Colon (tissue), 2 donors: Measurements from ENCODE around the gene ADH7.
"Not testable (repeated sequence)": the region's sequence is repeated elsewhere in the genome, so short reads cannot be mapped to it uniquely, and the experiment has no call there.

Experiments used
- FAIRE-seq: peaks from 2 replicates; lab custom pipeline; 2012; peaks lifted over from hg19 to GRCh38; lab: Jason Lieb, UNC
- donor health status: control.
- donor health status: control.

ADH7 gene

DNA sequence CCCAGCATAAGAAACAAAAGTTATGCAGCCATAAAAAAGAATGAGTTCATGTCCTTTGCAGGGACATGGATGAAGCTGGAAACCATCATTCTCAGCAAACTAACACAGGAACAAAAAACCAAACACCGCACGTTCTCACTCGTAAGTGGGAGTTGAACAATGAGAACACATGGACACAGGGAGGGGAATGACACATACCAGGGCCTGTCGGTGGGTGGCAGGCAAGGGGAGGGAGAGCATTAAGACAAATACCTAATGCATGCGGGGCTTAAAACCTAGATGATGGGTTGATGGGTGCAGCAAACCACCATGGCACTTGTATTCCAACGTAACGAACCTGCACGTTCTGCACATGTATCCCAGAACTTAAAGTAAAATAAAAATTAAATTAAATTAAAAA lies 19.4 kb downstream of the ADH7 start:
- FAIRE-seq: not testable (repeated sequence)

GRCh38 chr4:99414902-99415301 lies 20.2 kb downstream of the ADH7 start:
- FAIRE-seq: not testable (repeated sequence)

- FAIRE-seq: peak; percentile 70
Measured at GRCh38 chr4:99414401-99414800, 20.7 kb downstream of the ADH7 start.

DNA sequence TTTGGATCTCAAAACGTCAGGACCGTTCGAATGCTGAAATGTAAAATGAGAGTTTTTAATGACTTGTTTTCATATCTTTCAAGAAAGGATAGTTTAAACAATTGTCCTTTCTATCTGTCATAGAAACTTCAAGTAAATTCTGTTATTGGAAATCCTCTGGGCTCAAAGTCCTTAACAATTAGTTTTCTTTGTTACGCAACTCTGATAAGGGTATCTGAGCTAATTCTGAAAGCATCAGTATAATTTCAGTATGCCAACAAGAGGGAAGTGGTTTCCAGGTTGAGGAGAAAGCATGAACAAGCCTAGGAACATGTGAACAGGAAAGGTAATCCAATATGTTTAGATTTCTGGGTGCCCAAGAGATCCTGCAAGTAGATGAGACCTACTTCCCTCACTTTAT lies 22.0 kb downstream of the ADH7 start:
- FAIRE-seq: no peak

DNA sequence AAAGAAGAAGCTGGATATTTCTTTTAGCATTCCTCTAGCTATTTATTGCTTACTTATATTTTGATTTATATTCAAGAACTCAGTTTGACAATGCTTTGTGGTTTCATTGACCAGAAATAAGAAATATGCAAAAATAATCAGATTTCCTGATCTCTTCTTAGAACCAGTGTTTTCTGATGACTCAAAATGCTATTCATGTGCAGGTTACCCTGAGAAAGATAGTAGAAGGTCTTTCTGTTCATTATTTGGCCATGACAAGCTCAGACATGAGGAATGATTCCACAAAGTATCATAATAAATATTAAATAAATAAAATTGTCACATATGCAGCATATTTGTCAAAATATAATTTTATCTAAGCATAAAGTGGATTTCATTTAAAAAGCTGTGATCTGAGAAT lies 24.1 kb downstream of the ADH7 start:
- FAIRE-seq: no peak

DNA sequence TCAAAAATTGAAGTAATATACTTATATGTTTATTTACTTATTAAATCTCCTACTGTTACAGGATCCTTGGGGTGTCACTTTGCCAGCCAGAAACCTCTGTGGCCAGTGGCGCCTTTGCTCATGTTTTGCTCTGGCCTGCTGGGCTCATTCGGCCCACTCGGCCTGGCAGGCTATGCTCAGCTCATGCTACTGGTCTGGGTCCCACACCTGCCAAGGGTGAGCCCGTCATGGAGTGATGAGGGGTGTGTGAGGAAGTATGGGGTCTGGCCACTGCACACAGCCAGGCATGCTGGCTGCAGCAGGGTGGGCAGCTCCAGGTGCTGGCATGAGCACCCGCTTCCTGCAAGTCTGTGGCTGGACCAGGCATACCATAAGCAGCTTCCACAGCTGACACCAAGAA lies 25.1 kb downstream of the ADH7 start:
- no peak for FAIRE-seq

DNA sequence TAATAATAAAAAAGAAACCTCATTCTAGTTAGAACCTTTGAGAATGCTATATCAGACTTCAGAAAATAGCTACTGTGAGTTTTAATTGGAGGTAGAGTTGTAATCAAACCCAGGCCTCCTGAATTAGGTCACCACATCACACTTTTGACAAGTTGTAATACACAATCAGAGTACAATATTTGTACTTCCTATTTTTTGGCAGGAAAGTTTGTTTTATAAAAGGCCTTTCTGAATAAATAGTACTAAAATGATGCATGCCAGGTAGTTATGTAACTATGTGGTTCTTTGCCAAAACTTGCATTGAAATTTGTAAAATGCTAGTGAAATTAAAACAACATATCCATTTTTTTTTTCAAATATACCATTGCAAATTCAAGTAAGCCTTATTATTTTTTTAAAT lies 26.8 kb downstream of the ADH7 start:
- no peak for FAIRE-seq

DNA sequence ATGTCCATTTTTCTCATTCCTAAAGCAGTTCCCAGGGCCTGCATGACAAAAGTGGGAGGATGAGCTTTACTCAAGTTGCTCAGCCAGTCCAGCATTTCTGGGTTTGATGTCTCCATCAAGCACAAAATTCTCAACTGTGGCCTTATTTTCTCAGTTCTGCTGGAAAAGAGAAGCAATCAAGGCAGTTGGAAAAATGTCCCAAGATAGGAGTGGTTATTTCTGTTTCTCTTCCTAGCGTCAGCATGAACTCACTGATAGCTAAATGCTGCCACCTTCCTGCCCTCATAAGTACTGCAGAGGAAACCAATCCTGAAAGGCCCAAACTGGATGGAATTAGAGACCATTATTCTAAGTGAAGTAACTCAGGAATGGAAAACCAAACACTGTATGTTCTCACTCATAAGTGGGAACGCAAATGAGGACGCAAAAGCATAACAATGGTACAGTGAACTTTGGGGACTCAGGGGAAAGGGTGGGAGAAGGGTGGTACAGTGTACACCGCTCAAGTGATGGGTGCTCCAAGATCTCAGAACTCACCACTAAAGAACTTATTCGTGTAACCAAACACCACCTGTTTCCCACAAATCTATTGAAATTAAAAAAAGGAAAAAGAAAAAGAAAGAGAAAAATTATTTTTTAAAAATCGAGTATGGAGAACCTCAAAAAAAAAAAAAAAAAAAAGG lies 29.6 kb downstream of the ADH7 start:
- no peak for FAIRE-seq

GRCh38 chr4:99404595-99405287 lies 30.4 kb downstream of the ADH7 start:
- FAIRE-seq: no peak

DNA sequence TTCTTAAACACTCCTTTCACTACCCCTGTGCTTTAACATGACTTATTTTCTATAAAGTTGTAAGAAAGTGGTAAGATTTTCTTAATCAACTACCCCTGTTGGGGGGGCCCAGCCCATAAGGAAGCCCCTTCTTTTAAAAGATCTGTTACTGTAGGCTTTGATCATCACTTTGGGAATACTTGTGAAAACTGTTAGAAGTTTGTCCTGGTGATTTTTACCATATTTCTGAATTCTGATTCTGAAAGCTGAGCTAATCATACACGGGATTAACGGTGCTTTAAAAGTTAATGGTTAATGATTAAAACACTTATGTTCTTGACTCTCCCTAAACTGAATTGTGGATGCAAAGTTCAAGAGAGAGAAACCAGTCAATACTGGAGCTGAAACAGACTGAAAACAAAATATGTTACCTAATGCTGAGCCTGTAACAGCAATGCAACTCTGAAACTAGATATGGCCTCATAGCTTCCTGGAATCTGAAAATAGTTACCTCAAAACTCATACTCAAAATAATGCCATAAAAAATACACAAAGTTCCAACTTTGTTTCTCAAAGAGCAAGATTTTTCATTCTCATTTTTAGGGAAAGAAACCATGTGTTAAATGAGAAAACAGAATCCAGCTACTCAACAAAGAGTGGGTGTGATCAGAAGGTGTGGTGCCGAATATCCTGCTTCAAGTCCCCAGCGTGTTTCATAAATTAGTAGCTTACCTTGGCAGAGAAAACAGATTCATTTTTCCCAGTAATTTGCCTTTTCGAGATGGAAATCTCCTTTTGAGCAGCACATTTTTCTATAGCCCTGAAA lies 31.6 kb downstream of the ADH7 start:
- FAIRE-seq: peak; percentile 47

DNA sequence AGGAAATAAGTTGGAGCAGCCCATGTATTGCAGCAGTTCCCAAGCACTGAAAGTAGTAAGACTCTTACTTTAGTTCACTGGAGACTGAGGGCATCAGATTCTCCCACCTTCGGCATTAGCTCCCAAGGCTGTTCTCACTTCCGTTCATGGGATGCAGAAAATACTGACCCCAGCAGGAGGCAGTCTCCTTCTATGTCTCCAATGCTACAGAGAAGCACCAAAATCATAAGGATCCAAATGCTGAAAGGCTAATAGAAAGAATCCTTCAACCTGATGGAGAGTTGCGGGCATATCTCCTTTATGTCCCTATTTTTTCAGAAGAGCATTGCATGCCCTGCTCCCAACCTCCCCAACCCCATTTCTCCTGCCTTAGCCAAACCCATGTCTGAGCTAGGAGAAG lies 32.4 kb downstream of the ADH7 start:
- no peak for FAIRE-seq

DNA sequence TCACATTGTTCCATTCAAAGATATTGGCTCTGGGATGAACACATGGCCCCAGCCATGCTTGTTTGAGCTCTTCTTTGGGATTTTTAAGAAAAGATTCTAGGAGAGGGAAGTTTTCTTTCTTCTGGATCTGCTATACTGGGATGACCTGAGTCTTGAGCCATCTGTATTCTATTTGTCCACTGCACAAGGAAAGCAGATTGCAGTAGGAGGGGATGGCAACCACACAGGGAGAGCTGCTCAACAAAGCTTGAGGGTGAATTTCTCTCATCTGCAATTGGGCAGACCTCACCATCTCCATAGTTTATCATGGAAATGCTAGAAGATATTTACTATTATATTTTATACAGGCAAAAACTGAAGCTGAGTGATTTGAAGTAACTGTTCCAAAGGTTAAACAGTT lies 34.3 kb downstream of the ADH7 start:
- FAIRE-seq: no peak

GRCh38 chr4:99399017-99399416 lies 36.1 kb downstream of the ADH7 start:
- FAIRE-seq: no peak

GRCh38 chr4:99395595-99396364 lies 39.4 kb downstream of the ADH7 start:
- no peak for FAIRE-seq

DNA sequence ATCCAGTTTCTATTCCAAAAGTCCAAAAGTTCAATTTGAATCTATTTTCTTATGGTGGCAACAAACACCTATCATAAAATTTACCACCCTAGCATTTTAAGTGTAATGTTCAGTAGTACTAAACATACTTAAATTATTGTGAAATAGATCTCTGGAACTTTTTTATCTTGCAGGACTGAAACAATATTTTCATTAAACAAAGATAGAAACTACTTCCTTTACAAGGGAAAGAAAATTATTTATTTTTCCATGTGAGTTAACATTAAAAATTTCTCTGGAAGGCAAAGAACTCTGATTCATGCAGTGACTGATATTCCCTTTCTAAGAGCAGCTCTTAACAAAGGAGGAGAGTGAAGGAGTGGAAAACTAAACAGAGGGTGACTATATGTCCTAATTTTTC lies 40.2 kb downstream of the ADH7 start:
- no peak for FAIRE-seq

DNA sequence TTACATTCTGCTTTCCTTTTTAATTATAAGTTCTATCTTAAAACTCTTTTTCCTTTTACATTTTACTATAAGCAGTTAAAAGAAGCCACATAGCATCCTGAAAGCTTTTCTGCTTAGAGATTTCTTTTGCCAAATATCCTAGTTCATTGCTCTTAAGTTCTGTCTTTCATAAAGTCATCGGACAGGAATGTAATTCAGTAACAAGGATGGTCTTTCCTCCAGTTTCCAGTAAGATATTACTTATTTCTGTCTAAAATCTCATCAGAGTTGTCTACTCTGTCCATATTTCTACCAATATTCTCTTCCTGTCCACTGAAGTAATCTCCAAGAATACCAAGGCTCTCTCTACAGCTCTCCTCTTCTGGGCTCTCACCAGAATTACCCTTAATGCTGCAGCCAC lies 45.1 kb downstream of the ADH7 start:
- FAIRE-seq: no peak

DNA sequence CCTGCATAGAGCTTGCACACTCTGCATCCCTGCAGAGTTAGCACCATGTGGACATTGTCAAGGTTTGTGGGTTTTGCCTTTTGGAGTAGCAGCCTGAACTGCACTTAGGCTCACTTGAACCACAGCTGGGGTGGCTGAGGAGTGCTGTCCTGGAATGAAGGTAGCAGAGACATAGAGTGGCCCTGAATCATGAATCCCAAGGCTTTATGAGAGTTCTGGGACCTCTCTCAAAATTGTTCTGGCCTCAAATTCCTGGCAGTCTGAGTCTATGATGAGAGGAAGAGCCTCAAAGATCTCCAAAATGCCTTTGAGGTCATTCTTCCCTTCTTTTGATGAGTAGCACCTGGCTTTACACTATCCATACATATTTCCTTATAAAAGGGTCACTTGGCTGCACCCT lies 45.5 kb downstream of the ADH7 start:
- FAIRE-seq: no peak

GRCh38 chr4:99383833-99384392 lies 51.2 kb downstream of the ADH7 start:
- FAIRE-seq: no peak

DNA sequence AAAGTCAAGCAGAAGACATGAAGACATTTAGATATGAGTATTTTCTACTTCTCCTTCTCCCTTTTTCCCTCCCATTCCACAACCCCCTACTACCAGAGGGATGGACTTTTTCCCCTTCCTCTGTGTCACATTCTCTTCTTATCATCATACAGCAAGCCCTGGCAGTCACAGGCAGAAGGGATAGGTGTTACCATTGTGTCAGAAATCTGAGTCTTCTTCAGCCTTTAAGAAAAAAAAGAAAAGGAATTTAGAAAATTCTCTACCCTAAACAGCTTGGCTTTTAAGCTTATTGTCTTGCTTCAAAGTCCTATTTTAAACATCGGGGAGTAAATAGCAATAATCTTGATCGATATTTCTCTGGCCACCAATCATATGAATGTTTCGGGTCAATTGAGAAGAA lies 51.7 kb downstream of the ADH7 start:
- no peak for FAIRE-seq

DNA sequence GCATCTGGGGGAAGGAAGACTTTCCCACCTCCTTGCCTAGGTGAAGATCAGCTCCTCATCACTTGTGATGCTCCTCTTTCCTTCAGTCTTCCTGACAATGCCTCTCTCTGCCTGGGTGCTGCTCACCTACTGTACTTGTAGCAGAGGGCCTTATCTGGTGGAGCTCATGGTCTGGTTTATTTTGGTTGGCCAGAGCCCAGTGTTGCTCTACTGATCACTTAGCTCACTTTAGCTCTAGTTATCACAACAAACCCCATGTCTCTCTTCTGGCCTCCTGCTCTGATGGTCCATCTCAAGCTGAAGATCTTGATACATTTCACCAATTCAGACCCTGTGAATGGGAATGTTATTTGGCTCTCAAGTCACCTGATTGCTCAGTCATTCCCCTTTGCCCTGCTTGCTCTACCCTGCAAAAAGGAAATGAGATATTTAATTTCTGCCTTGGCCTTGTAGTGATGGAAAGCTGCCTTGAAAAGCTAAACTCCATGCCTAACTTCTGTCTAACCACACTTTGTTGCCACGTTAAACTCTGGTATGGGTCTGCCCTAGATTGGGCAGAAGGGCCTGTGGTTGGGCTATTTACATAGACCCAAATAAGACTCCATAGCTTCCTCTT lies 52.3 kb downstream of the ADH7 start:
- no peak for FAIRE-seq

DNA sequence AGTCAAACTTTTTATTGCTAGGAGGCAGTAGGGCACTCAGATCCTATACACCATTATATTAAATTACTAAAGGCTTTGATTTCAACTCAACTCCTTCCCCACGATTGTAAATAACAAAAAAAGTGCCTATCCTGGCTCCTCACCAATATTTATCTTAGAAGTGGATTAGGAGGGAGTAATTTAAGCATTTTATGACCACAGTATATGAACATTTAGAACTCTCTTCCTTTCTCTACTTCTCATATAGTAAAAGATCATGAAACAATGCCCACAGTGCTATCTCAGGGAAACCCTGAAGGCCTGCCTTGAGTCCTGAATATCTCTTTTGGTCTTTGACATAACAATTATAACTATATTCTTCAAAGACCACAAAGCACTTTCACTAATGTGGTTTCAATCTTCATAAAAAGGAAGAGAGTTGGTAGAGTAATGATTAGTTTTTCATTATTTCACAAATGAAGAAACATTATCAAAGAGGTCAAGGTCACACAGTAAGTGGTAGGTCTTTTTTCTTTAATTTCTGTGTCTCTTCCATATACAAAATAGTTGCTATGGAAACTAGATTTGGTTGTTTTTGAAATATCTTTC lies 53.5 kb downstream of the ADH7 start:
- peak; percentile 10 for FAIRE-seq
